GM12878 (cell line): ENCODE measurements around the gene JMJD6. TPM values are rescaled to one million over a fixed set of nuclear protein-coding genes. Genes with fewer than 3 reads are reported as not detected.
A peak's percentile ranks its signal among the peaks of the same experiment; 100 is the strongest.

Experiments used
- BACH1 ChIP-seq: fragments of 450-650 bp; IDR thresholded peaks from 2 replicates; pipeline ENCODE4 v1.6.1; 2017; ENCODE audit warnings: mild to moderate bottlenecking, borderline replicate concordance
- BCL3 ChIP-seq: IDR thresholded peaks from 2 replicates; pipeline ENCODE4 v1.6.1; 2011; ENCODE audit warnings: borderline replicate concordance, low read depth, mild to moderate bottlenecking, moderate library complexity, low read length; ENCODE audit not compliant: insufficient read depth, poor library complexity, severe bottlenecking
- BHLHE40 ChIP-seq, 2 experiments: fragments of 450-650 bp in 1 of 2; IDR thresholded peaks; 2 replicates each; pipeline ENCODE4 v1.6.1; 2011 to 2017; ENCODE audit warnings: low read depth in 2 of 2, borderline replicate concordance in 1 of 2, improper control_type of control experiment in 1 of 2, low read length in 1 of 2, mild to moderate bottlenecking in 1 of 2
- CEBPZ ChIP-seq: fragments of 150-350 bp; IDR thresholded peaks from 2 replicates; pipeline ENCODE4 v1.6.1; 2016; ENCODE audit warnings: low read depth, low read length
- CHD4 ChIP-seq: fragments of 200-600 bp; sonication (generic); IDR thresholded peaks from 2 replicates; pipeline ENCODE4 v1.6.1; 2016; ENCODE audit warnings: mild to moderate bottlenecking
- GATAD2B ChIP-seq: fragments of 450-650 bp; conservative IDR thresholded peaks from 2 replicates; pipeline ENCODE4 v1.6.1; 2017; ENCODE audit warnings: low read depth, mild to moderate bottlenecking, moderate library complexity
- HDAC6 ChIP-seq: fragments of 200-600 bp; sonication (generic); IDR thresholded peaks from one replicate; pipeline ENCODE4 v1.8.0; 2017; ENCODE audit warnings: antibody characterized with exemption; ENCODE audit not compliant: unreplicated experiment
- HDGF ChIP-seq: fragments of 450-650 bp; IDR thresholded peaks from 2 replicates; pipeline ENCODE4 v1.6.1; 2016; ENCODE audit warnings: antibody characterized with exemption
- KLF5 ChIP-seq: fragments of 450-650 bp; IDR thresholded peaks from 2 replicates; pipeline ENCODE4 v1.6.1; 2014; ENCODE audit warnings: mild to moderate bottlenecking; ENCODE audit not compliant: partially characterized antibody
- MEF2A ChIP-seq: IDR thresholded peaks from 2 replicates; pipeline ENCODE4 v1.6.1; 2011; ENCODE audit warnings: low read depth, mild to moderate bottlenecking, low read length, moderate library complexity; ENCODE audit not compliant: insufficient read depth
- MYB ChIP-seq: fragments of 150-350 bp; IDR thresholded peaks from 2 replicates; pipeline ENCODE4 v1.6.1; 2014; ENCODE audit warnings: mild to moderate bottlenecking, low read depth, low read length, borderline replicate concordance
- NKRF ChIP-seq: fragments of 450-650 bp; conservative IDR thresholded peaks from 2 replicates; pipeline ENCODE4 v1.6.1; 2017; ENCODE audit warnings: mild to moderate bottlenecking, moderate library complexity
- PBX3 ChIP-seq: IDR thresholded peaks from 2 replicates; pipeline ENCODE4 v1.6.1; 2011; ENCODE audit warnings: mild to moderate bottlenecking, low read depth, low read length, moderate library complexity; ENCODE audit not compliant: insufficient replicate concordance
- PML ChIP-seq: IDR thresholded peaks from 2 replicates; pipeline ENCODE4 v1.6.1; 2012; ENCODE audit warnings: low read length, inconsistent platforms
- RAD21 ChIP-seq: IDR thresholded peaks from 2 replicates; pipeline ENCODE4 v1.6.1; 2011; ENCODE audit warnings: mild to moderate bottlenecking, low read depth, low read length, moderate library complexity; ENCODE audit not compliant: insufficient read depth
- RFX5 ChIP-seq: IDR thresholded peaks from 2 replicates; pipeline ENCODE4 v1.6.1; 2011; ENCODE audit warnings: low read depth, low read length, improper control_type of control experiment
- USF2 ChIP-seq: IDR thresholded peaks from 2 replicates; pipeline ENCODE4 v1.6.1; 2011; ENCODE audit warnings: low read depth, low read length, improper control_type of control experiment, borderline replicate concordance
- ZNF24 ChIP-seq: fragments of 450-650 bp; IDR thresholded peaks from 2 replicates; pipeline ENCODE4 v1.6.1; 2017; ENCODE audit warnings: antibody characterized with exemption, mild to moderate bottlenecking
- ZZZ3 ChIP-seq: IDR thresholded peaks from 2 replicates; pipeline ENCODE4 v1.6.1; 2011; ENCODE audit warnings: low read depth; ENCODE audit not compliant: control insufficient read depth, insufficient read length
- polyA plus RNA-seq, 11 experiments: library from polyadenylated mRNA; depleted of rRNA in 4 of 11; unstranded in 6 of 11; stranded (reverse) in 5 of 11; fragments of >200 nt; fragmentation: Nextera tagmentation in 4 of 11; fragmentation: Illumina TruSeq in 1 of 11; extraction: Ambion mirVana in 4 of 11; extraction: Trizol in 1 of 11; gene quantifications; 1 replicate in 1 of 11; 2 replicates in 10 of 11; pipeline versions ENCODE4 v1.2.1 to v1.2.3, GENCODE V29; 2011 to 2016; ENCODE audit warnings: inconsistent platforms in 2 of 11, missing spikeins in 2 of 11, low read depth in 1 of 11
- total RNA-seq, 4 experiments: library from RNA; depleted of rRNA in 3 of 4; stranded (reverse); fragments of >200 nt in 3 of 4; fragmentation: Illumina TruSeq in 1 of 4; extraction: Trizol in 1 of 4; gene quantifications; 2 replicates each; pipeline versions ENCODE4 v1.2.1 to v1.2.3, GENCODE V29; 2013 to 2021

Gene JMJD6
- total and polyA plus RNA-seq, 10 of the 15 experiments (the other 5 are each of a cell fraction or from before 2014, with no cell fraction given), result 1.2 to 36.0 (median 22.2) TPM

GRCh38 chr17:76726776-76727718 lies 641 bp upstream of the JMJD6 start, which contains the start of gene METTL23 (continued):
- TF ChIP-seq CEBPZ, result no peak
- TF ChIP-seq BHLHE40 (IDR thresholded peaks at IDR 0.05; ENCODE audit: borderline replicate concordance in 1 of 2, low read depth in 2 of 2, low read length in 1 of 2), result peak; percentile 95 to 98
- no peak for TF ChIP-seq ZNF24
- TF ChIP-seq KLF5, result no peak
- peak; percentile 45; the same call in 1 of the 2 replicates for TF ChIP-seq GATAD2B
- no peak for TF ChIP-seq PBX3
- peak; percentile 86 for TF ChIP-seq BACH1
- no peak for TF ChIP-seq ZZZ3
- no peak for TF ChIP-seq MYB
- no peak for TF ChIP-seq PML
- peak; percentile 44; the same call in 1 of the 2 replicates for TF ChIP-seq MEF2A
- TF ChIP-seq RAD21, result peak; percentile 54
- no peak for TF ChIP-seq CHD4
- TF ChIP-seq BCL3, result no peak
- no peak for TF ChIP-seq HDAC6
- TF ChIP-seq NKRF, result no peak; the same call in none of the 2 replicates
- TF ChIP-seq RFX5, result no peak
- TF ChIP-seq HDGF, result no peak
- TF ChIP-seq USF2, result peak; percentile 75
